ENCODE measurements around the gene OR4E2. TPM values are rescaled to one million over a fixed set of nuclear protein-coding genes. Genes with fewer than 3 reads are reported as not detected.

Gene OR4E2
- total RNA-seq, 1 donor from 2014 or later: not detected

GRCh38 chr14:21631084-21631483, 22.6 kb upstream of the OR4E2 start:
- no peaks in the 10 kb centered on the region for H3K4me1 ChIP-seq
- H3K27me3 ChIP-seq: no peaks in the 10 kb centered on the region
- DNase-seq: no peak

GRCh38 chr14:21634840-21635239, 18.8 kb upstream of the OR4E2 start, which contains the start of gene OR10G2:
TSS of gene OR10G2 (minus strand) at chr14:21634940. CDS start at chr14:21634842, 98 bp downstream.
- intact Hi-C loops (cut with DNase I): no loop called here
- no peak for ATAC-seq

More at GRCh38 chr14:21631084-21631483, 22.6 kb upstream of the OR4E2 start:
- no peaks in the 10 kb centered on the region for H3K9me3 ChIP-seq
- no peaks in the 10 kb centered on the region for H3K36me3 ChIP-seq
- no peak for ATAC-seq
- no peak for TF ChIP-seq CTCF (IDR thresholded peaks at IDR 0.05)
- intact Hi-C loops (cut with DNase I): no loop called here
- no peak overlapping the region for H3K4me3 ChIP-seq
- no peak overlapping the region for H3K27ac ChIP-seq

GRCh38 chr14:21642683-21643082, 11.0 kb upstream of the OR4E2 start:
- Histone ChIP-seq H3K36me3 (no peaks in the 10 kb centered on the region), H3K27me3 (no peaks in the 10 kb centered on the region), H3K9me3 (no peaks in the 10 kb centered on the region), H3K4me1 (no peaks in the 10 kb centered on the region), H3K27ac (no peak overlapping the region), H3K4me3 (no peak overlapping the region)
- TF ChIP-seq CTCF (IDR thresholded peaks at IDR 0.05): no peak
- no peak for ATAC-seq
- intact Hi-C loops (cut with DNase I): no loop called here
- no peak for DNase-seq

More at GRCh38 chr14:21634840-21635239, 18.8 kb upstream of the OR4E2 start, which contains the start of gene OR10G2:
- Histone ChIP-seq H3K4me3 (no peak within 1 kb of the TSS), H3K36me3 (no peaks in the 10 kb centered on the region), H3K9me3 (no peaks in the 10 kb centered on the region), H3K27me3 (no peaks in the 10 kb centered on the region), H3K27ac (no peak within 1 kb of the TSS), H3K4me1 (no peaks in the 10 kb centered on the region)
- no peak for DNase-seq
- no peak for TF ChIP-seq CTCF (IDR thresholded peaks at IDR 0.05)

GRCh38 chr14:21643407-21643806, 10.2 kb upstream of the OR4E2 start:
- Histone ChIP-seq H3K36me3 (no peaks in the 10 kb centered on the region), H3K4me3 (no peak overlapping the region), H3K9me3 (no peaks in the 10 kb centered on the region), H3K4me1 (no peaks in the 10 kb centered on the region), H3K27ac (no peak overlapping the region), H3K27me3 (no peaks in the 10 kb centered on the region)
- DNase-seq (no peak), ATAC-seq (no peak)
- intact Hi-C loops (cut with DNase I): no loop called here
- TF ChIP-seq CTCF (IDR thresholded peaks at IDR 0.05): no peak

GRCh38 chr14:21647380-21647779, 6.3 kb upstream of the OR4E2 start:
- ATAC-seq (no peak), DNase-seq (no peak)
- Histone ChIP-seq H3K27me3 (no peaks in the 10 kb centered on the region), H3K27ac (no peak overlapping the region), H3K36me3 (no peaks in the 10 kb centered on the region), H3K4me3 (no peak overlapping the region), H3K4me1 (no peaks in the 10 kb centered on the region), H3K9me3 (no peaks in the 10 kb centered on the region)
- intact Hi-C loops (cut with DNase I): no loop called here
- no peak for TF ChIP-seq CTCF (IDR thresholded peaks at IDR 0.05)
